C4-2B (cell line): ENCODE results near the gene C19orf81.
"Not testable (repeated sequence)": the region's sequence is repeated elsewhere in the genome, so short reads cannot be mapped to it uniquely, and the experiment has no call there.

ENCODE experiments used
- H3K27ac ChIP-seq: fragments of 450-650 bp; 2 replicates; pipeline ENCODE4 v1.5.1; 2017
- ZFX ChIP-seq: fragments of 450-650 bp; IDR thresholded peaks from 2 replicates; pipeline ENCODE4 v1.6.1; 2017
- TF ChIP-seq, protein P1 (sequence below): fragments of 450-650 bp; conservative IDR thresholded peaks from 2 replicates; pipeline ENCODE4 v1.5.1; 2017; ENCODE audit warnings: mild to moderate bottlenecking

Gene C19orf81

DNA sequence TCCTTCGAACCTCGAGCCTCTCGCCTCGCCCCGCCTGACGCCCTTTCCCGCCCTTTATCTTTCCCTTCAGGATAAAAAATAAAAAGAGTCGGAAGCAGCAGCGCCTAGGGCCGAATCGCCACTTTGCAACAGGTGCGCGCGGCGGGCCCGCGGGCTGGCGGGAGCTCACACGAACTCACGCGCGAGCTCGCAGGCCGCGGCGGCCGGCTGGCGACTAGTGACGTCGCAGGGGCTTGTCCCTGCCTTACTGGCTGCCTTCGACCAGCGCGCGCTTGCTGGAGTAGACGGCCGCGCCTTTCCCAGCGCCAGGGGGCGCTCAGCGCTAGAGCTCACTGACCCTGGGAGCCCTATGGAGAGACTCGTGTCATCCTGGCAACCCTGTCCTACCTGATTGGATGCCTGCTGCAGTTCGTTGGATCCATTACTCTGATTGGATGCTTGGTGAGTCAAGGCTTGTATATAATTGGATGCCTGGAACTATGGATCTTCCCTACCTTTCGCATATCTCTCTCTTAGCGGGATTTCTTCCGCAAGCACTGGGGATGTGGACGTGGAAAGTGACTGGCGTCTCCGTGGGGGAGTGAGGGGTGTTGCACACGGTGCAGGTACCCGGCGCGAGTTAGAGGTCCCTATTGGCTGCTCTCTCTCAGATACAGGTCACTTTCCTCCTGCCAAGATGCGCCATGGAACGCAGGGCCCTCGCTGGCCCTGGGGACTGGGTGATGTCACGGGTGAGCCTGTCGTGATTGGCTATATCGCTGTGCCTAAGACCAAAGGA lies 43.0 kb upstream of the C19orf81 start:
- TF ChIP-seq, protein P1, sequence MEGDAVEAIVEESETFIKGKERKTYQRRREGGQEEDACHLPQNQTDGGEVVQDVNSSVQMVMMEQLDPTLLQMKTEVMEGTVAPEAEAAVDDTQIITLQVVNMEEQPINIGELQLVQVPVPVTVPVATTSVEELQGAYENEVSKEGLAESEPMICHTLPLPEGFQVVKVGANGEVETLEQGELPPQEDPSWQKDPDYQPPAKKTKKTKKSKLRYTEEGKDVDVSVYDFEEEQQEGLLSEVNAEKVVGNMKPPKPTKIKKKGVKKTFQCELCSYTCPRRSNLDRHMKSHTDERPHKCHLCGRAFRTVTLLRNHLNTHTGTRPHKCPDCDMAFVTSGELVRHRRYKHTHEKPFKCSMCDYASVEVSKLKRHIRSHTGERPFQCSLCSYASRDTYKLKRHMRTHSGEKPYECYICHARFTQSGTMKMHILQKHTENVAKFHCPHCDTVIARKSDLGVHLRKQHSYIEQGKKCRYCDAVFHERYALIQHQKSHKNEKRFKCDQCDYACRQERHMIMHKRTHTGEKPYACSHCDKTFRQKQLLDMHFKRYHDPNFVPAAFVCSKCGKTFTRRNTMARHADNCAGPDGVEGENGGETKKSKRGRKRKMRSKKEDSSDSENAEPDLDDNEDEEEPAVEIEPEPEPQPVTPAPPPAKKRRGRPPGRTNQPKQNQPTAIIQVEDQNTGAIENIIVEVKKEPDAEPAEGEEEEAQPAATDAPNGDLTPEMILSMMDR = peak; percentile 30; the same call in 1 of the 2 replicates
- not testable (repeated sequence) for H3K27ac ChIP-seq

DNA sequence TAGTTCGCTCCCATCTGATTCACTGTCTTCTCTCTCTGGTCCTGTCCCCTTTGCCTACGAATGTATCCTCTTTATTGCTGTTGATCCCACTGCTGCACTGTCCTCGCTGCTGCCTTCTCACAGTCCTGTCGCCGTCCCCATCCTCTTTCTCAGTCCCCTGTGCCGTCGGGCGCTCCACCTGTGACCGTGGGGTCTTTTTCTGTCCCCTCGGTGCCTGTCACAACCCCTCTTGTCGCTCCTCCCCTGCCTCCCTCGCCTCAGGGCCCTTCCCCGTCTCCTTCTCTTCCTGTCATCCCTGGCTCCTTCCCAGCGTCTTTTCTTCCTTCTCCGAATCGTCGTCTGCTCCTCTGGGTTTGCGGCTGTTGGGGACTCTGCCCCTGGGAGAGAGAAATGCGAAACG lies 41.9 kb upstream of the C19orf81 start:
- no peak overlapping the region for H3K27ac ChIP-seq
- no peak for TF ChIP-seq ZFX
- TF ChIP-seq, protein P1 = no peak

DNA sequence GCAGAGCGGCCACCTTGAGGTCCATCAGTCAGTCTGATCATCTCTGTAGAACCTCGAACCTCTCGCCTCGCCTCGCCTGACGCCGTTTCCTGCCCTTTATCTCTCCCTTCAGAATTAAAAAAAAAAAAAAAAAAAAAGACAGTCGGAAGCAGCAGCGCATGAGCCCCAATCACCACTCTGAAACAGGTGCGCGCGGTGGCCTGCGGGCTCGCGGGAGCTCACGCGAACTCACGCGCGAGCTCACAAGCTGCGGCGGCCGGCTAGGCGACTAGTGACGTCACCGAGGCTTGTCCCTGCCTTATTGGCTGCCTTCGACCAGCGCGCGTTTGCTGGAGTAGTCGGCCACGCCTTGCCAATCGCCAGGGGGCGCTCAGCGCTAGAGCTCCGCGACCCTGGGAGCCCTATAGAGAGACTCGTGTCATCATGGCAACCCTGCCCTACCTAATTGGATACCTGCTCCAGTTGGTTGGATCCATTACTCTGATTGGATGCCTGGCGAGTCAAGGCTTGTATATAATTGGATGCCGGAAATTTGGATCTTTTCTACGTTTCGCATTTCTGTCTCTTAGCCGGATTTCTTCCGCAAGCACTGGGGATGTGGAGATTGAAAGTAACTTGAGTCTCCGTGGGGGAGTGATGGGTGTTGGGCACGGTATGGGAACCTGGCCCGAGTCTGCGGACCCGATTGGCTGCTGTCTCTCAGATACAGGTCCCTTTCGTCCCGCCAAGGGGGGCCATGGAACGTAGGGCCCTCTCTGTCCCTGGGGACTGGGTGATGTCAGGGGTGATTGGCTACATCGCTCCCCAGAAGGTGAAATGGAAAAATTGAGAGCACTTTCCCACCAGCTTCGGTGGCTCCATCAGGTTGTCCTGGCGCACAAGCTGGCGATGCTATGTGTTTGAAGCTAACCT lies 41.1 kb upstream of the C19orf81 start:
- no peak overlapping the region for H3K27ac ChIP-seq
- no peak for TF ChIP-seq ZFX
- TF ChIP-seq, protein P1 = peak; percentile 33

DNA sequence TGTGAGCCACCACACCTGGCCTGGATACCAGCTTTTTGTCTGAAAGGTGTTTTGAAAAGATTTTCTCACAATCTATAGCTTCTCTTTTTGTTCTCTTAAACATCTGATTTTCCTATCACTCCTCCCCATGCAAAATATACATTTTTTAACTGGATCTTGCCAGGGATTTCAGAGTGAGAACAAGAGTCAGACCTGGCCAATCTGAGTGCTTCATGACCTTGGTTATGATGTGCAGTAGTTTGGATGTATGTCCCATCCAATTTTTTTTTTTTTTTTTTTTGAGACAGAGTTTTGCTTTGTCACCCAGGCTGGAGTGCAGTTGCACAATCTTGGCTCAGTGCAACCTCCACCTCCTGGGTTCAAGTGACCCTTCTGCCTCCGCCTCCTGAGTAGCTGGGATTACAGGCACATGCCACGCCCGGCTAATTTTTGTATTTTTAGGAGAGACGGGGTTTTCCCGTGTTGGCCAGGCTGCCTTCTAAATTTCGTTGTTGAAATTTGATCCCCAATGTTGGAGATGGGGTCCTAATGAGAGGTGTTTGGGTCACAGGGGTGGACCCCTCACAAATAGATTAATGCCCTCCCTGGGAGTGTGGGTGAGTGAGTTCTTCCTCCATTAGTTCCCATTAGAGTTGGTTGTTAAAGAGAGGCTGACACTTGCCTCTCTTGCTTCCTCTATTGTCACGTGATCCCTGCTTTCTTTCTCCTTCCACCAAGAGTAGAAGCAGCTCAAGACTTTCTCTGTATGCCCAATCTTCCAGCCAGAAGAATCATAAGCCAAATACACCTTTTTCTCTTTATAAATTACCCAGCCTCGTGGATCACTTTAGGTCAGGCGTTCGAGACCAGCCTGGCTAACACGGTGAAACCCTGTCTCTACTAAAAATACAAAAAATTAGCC lies 36.5 kb upstream of the C19orf81 start:
- H3K27ac ChIP-seq = not testable (repeated sequence)

DNA sequence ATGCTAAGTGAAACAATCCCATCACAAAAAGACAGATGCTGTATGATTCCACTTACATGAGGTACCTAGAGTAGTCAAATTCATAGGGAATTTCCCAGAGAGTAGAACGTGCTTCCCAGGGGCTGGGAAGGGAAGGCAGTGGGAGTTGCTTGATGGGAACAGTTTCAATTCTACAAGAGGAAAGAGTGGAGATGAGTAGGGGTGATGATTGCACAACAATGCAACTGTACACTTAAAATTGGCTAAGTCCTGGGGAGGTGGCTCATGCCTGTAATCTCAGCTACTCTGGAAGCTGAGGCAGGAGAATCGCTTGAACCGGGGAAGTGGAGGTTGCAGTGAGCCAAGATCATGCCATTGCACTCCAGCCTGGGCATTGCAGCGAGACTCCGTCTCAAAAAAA lies 30.9 kb upstream of the C19orf81 start:
- not testable (repeated sequence) for H3K27ac ChIP-seq

DNA sequence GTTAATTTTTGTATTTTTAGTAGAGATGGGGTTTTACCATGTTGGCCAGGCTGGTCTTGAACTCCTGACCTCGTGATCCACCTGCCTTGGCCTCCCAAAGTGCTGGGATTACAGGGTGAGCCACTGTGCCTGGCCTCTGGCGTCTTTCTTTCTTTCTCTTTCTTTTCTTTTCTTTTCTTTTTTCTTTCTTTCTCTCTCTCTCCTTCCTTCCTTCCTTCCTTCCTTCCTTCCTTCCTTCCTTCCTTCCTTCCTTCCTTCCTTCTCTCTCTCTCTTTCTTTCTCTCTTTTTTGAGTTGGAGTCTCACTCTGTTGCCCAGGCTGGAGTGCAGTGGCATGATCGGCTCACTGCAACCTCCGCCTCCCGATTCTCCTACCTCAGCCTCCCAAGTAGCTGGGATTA lies 30.1 kb upstream of the C19orf81 start:
- H3K27ac ChIP-seq = not testable (repeated sequence)

DNA sequence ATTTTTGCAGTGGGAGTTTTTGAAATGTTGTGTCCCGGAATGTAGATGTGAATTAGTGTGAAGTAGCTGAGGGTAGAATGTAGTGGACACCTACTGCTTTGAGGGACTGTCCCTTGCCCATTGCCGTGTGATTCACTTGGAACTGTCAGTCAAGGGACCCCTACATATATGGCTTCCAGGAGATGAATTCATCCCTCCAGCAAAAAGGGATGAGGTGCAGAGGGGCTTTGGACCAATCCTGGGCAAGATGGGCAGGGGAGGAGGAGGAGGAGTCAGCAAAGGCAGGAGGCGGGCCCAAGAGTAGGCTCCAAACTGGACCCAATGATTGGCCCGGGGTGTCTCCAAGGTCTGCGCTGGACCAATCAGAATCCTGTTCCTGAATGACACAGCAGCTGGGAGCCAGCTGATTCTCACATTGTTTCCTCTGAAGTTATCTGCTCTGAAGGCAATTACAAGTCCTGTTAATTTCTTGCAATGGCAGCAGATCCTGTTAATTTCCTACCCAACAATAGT lies 28.8 kb upstream of the C19orf81 start:
- H3K27ac ChIP-seq = not testable (repeated sequence)

DNA sequence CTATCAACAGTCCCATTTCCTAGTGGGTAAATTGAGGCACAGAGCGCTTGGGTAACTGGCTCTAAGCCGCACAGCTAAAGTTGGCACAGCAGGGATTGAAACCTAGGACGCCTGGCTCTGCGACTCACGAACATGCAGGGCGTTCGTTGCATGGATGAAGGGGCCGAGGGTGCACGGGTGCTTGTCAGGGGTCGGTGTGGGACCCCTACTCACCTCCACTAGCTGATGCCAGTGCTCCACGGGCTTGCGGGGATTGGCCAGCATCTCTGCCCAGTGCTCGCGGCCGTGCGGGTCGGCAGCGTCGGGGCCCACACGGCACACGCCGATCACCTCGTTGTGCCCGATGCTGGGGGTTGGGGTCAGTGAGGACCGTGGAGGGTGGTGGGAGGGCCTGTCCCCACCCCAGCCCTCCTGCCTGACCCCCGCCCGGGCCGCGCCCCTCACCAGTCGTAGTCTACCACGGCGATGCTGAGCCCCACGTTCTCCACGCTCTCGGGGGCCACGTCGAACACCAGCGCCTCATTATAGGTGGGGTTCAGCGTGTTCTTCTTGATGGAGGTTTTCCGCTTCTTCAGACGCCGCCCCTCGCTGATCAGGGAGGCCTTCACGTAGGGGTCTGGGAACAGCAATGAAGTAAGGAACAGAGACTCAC lies 24.2 kb upstream of the C19orf81 start:
- no peak overlapping the region for H3K27ac ChIP-seq
- TF ChIP-seq, protein P1 = no peak
- no peak for TF ChIP-seq ZFX

DNA sequence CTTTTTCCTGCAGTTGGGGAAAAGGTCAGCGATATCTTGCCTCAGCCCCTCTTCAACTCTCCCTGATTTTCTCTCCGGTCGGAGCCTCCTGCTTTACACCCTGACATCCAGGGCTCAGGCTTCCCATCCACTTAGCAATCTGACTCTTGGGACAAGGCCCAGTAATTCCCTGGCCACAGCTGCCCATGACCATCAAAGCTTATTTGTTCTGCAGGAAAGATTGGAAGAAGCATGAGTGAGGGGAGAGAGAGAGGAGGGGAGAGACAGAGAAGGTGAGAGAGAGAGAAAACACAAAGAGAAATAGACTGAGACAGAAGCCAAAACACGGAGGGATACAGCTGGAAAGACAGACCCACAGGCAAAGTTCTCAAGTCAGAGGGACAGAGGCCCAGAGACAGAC lies 23.2 kb upstream of the C19orf81 start:
- TF ChIP-seq ZFX = no peak
- TF ChIP-seq, protein P1 = no peak
- H3K27ac ChIP-seq = no peak overlapping the region
